Measurements from ENCODE around the gene PRKAG2.
A peak's percentile ranks its signal among the peaks of the same experiment; 100 is the strongest.
"Not testable (repeated sequence)": the region's sequence is repeated elsewhere in the genome, so short reads cannot be mapped to it uniquely, and the experiment has no call there.

Gene PRKAG2

DNA sequence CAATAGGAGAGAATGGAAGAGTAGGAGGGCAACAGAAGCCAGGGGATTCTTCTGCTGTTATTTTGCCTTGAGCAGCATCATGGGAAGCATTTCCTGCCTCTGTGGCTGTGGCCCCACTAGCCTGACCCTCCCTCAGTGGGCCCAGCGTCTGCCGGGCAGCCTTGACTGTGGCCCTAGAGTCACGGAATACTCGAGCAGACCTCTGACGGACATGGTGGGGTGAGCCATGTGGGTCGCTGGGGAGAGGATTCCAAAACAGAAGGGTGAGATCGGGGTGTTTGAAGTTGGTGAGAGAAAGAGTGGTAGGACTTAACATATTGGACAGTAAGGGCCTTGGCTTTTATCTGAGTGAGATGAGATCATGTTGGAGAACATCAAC, 8.3 kb upstream of the PRKAG2 start:
- no peak for DNase-seq (ENCODE audit: extremely low read depth in 1 of 2, low read depth in 1 of 2)

DNA sequence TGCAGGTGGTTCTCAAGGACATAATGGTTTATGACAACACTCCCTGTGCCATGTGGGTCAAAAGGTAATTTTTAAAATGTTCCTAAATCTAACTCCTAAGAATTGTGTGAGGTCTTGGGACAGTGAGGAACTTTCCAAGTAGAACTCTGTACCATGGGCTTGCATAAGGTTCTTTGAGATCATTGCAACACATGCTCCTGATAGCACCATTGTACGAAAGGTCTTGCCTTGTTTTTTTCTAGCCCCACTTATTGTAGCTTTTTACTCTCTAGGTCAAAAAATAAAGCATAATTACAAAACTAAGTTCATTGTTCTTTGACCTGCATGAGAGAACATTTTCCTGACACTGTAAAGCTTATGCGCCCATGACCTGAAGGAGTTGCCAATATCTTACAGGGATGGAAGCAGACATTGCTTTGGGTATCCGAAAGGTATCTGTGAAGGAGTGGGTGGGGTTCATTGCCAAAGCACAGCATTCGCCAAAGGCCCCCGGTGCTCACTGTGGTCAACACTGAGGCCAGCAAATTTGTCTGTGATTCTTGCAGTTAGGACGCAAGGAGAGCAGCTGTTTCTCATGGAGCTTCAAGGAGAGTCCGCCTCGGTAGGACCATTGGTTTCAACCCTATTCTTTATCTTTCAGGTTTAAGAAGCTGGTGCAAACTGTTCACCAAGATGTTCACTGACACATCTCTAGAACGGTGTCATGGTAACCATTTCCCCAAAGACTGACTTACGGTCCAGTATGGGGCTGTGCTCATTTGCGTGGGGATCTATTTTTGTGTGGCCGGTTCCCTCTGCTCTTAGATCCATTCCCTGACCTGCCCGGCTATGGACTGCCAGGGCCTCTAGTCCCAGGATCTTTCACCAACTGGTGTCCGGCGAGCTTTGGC, 7.6 kb upstream of the PRKAG2 start:
- no peak for DNase-seq (ENCODE audit: extremely low read depth in 1 of 2, low read depth in 1 of 2)

DNA sequence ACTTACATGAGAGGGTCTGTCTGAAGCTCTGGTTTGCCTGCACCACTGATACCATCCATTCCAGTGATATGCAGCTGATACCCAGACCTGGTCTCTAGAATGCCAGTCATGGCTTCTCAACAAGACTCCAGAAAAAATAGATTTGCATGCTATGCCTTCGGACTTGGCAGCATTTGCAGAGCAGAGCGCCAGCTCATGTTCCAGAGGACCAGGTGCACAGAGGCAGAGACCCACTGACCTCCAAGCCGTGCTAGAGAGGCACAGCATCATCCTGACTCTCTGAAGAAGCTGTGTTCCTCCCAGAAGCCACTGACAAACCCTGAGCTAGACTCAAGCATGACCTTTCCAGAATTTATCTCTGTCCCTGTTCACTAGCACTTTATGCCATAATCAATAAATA, 6.9 kb upstream of the PRKAG2 start:
- no peak for DNase-seq (ENCODE audit: extremely low read depth in 1 of 2, low read depth in 1 of 2)

DNA sequence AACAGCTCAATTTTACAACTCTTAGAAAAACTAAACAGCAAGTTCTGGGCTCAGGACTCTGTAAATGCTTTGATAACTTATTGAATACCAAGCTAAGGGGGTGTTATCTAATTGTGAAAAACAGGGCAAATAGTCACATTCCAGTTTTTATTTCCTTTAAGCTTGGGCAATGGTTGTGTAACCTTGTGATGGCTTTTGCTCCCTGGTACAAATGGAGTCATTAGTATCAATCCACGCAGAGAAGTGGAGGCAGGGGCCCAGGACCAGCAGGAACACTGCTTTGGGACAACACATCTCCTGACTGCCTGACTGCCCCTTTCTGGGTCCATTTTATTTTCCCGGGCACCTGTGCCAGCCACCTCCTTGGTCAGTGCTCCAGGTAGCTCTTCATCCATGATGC, 5.8 kb upstream of the PRKAG2 start:
- no peak for DNase-seq (ENCODE audit: extremely low read depth in 1 of 2, low read depth in 1 of 2)

DNA sequence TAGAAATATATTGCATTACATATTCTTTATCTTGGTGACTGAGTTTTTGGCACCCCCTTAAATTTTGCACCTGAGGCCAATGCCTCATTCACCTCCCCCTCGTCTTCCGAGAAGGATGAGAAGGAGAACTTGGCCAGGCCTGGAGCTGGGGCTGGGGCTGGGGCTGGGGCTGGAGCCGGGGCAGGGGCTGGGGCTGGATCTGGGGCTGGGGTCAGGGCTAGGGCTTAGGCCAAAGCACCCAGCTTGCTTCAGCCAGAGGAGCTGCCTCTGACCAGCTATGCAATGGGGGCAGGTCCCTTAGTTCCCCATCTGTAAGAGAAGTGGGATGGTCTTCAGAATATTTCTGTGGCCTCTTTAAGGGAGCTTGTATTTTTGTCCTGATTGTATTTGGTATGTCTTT, 3.8 kb upstream of the PRKAG2 start:
- no peak for DNase-seq (ENCODE audit: extremely low read depth in 1 of 2, low read depth in 1 of 2)

DNA sequence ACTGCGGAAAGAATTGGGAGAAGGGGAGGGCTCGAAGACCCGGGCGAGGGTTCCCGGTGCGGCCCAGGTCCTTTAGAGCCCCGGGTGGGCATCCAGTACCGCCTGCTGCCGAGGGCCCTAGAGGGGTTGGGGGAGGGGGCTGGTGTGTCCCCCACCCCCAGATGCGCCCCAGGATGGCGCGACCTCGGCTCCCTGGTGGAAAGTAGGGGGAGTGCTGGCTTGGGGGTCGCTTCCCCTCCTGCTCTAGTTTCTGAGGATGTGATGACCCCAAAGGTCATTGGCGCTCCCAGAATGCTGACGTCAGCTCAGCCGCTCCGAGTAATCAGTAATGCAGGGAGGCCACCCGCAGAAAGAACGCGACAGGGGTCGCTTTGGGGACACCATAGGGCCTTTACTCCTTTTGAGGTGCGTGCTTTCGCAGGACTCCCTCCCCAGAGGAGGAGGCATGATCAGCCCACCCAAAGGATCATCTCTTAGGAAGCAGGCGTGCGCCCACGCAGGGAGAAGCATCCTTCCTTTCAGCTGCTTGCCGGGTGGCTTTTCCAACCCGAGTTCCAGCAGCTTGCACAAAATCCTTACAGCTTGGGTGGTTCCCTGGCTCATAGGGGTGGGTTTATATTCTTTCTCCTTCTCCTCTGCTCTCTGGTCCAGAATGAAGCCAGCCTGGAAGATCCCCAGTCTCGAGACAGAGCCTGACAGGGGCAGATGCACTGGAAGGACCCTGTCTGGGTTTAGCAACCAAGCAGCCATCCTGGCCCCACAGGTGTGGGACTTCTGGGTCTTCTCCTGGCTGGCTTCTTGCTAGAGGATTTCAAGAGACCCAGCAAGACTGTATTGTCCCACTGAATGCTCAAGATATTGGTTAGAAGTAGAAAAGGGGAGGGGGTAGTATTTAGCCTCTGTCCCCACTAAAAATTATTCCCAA, 1.3 kb upstream of the PRKAG2 start:
- no peak for DNase-seq (ENCODE audit: extremely low read depth in 1 of 2, low read depth in 1 of 2)

DNA sequence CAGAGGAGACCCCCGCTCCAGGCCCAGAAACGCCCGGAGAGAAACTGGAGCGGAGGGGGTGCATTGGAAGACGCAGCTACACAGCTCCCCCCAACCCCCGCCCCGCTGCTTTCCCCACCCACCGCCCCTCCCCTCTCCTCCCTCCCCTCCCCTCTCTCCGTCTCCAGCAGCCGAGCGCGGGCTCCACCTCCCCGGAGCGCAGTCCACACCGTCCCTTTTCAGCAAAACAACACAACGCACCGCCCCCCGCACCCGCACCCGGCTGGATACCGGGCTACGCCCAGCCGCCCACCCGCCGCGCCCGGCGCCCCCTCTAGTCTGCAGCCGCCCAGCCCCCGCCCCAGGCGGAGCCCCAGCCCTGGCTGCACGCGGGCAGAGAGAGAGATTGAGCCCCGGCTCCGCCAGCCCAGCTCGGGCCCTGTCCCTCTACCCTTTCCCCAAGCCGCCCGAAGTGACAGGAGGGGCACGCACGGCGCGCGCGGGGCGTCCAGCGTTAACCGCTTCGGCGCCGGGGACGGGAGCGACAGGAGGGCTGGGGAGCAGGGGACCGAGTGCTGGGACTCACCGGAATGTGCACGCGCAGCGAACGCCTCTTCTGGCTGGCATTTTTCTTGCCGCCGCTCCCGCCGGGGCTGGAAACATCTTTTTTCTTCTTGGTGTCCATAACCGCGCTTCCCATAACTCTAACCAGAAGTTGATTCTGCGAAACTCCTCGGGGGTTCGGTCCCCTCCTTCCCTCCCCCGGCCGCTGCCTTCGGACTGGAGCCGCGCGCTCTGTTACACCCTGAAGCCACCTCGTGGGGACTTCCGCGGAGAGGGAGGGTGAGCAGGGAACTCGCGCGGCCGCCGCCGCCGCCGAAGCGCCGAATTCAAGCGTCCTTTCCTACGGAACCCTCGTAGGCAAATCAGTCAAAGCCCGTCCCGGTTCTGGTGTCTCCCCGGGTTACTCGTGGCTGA, 695 bp downstream of the PRKAG2 start:
- peak in 1 of 2 donors; percentile 29 for DNase-seq (ENCODE audit: extremely low read depth in 1 of 2, low read depth in 1 of 2)

DNA sequence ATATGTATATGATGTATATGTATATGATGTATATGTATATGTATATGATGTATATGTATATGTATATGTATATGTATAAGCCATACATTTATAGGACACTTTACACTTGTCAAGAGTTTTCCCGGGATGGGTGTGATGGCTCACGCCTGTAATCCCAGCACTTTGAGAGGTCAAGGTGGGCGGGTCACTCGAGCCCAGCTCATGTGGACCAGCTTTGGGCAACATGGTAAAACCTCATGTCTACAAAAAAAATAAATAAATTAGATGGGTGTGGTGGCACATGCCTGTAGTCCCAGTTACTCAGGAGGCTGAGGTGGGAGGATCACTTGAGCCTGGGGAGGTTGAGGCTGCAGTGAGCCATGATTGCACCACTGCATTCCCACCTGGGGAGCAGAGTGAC, 2.4 kb downstream of the PRKAG2 start:
- DNase-seq (ENCODE audit: extremely low read depth in 1 of 2, low read depth in 1 of 2), result not testable (repeated sequence)

DNA sequence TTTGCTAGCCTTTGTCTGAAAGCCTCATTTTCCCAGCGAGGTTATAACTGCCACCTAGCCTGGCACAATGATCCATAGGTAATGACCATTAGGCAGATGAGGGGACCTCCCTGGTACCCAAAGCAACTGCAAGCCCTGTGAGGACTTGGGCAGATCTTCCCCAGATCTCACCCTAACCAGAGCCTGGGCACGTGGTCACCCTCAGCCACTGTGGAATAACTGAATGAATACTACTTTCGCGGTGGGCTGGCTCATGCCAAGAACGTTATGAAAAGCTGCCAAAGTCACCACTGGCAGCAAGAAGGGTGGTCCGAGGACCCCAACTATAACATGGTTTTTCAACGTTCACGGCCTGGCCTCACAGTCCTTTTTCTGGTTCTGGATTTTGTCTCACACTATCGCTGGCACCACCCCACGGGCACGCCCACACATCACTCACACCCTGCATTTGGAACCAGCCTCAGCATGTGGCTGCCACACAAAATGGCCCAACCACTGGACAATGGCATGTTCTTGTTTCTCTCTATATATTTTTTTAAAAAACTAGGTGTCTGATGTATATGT, 3.4 kb downstream of the PRKAG2 start:
- no peak for DNase-seq (ENCODE audit: extremely low read depth in 1 of 2, low read depth in 1 of 2)

DNA sequence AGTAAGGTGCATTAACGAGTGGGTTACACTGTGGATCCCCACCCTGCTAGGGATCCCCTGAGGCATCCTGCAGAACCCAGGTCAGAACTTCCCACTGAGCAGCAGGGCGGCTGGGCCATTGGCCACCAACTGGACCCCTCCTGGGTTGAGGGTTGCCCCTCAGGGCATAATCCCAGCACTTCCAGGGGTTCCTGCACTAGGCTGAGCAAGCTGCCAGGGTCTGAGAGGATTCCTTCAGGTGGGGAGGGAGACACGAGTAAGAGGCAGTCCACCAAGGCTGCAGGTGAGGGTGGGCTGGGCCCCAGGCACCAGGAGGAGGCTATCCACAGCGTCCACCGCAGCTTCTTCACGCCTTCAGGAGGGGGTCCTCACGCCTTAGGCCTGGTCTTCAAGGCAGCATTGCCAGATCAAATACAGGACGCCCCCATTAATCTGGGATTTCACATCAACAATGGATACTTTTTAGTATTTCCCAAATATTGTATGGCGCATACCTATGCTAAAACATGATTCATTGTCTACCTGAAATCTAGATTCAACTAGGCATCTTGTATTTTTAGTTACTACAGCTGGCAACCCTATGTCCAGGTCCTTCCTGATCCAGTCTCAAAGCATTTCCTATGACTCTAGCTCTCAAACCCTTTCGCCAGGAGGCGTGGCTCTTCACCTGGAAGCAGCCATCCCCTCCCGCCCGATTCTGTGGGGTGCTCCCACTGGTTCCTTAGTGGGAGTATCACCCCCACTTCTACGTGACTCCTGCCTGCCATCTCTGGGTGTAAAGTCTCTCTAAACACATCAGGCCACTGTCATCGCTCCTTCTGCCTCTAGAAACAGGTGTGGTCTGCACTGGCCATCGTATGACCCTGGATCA, 4.1 kb downstream of the PRKAG2 start:
- DNase-seq (ENCODE audit: extremely low read depth in 1 of 2, low read depth in 1 of 2), result no peak

DNA sequence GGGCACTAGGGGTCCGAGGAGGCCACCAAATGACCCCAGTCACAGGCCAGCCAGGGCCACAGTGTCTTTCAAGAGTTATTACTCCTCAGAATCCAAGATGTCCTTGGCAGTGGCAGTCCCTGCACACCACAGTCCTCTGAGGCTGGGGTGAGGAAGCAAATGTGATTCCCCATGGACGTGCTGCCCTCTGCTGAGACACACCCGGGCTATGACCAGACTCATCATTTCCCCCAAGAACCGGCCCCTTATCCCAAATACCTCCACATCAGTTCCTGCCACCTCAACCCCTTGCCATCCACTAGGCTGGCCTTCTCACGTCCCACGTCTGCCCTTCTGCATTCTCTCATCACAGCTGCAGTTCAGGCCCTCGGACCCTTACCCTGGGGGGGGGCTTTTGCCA, 5.0 kb downstream of the PRKAG2 start:
- DNase-seq (ENCODE audit: extremely low read depth in 1 of 2, low read depth in 1 of 2), result no peak

DNA sequence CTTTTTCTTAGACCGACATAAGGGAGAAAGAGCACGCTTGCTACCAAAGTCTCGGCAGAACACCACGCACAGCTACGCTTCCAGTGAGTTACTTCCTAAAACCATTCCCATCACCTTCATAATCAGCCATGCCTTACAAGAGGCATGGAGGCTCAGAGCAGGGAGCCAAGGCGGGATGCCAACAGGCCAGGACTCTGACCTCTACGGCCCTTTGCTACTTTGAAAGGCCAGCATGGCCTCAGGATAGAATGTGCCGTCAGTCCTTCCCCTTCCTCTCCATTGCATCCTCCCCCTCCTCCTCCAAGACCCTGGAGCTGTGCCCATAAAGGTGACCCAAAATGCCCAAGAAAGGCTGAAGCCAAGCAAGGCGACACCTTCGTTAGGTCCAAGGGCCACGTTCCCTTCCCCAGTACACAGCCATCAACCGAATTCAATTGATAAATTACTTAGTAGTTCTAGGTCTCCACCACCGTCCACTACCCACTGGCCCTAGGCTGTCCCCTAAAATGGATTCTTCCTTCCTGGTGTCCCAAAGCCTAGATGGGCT, 5.7 kb downstream of the PRKAG2 start:
- no peak for DNase-seq (ENCODE audit: extremely low read depth in 1 of 2, low read depth in 1 of 2)

DNA sequence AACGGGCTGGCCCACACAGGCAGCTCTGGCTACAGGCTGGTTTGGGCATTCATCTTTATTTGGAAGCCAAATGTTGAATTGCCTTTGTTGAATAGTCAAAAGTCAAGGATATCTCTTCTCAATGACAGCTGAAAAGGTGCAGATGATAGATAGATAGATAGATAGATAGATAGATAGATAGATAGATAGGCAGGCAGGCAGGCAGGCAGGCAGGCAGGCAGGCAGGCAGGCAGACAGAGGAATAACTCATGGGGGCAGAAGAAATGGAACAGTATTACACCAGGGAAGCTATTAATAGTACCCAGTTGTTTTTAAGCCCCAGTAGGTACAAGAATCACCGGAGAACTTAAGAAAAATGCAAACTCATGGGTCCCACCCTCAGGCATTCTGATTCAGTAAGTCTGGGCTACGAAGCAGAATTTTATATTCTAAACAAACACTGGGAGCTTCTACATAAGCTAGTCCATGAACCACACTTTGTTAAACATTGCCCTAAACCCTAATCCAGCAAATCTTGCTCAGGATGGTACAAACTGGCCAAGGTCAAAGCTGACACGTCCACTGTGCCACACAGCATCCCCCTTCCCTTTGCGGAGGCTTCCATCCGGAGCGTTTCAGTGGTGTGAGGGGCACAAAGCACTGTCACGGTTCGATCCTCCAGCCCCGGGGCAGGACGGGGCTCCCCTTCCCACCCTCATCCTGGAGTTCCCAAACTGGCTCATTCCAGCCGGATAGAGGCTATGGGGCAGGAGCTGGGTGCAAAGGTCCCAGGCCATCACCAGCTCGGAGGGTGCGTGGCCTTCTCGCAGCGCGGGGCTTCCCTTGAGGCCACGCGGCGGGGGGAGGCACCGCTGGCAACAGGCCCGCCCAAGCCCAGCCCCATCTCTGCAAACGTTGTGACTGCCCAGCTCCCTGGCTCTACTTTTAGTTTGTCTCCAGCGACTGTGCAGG, 6.7 kb downstream of the PRKAG2 start:
- no peak for DNase-seq (ENCODE audit: extremely low read depth in 1 of 2, low read depth in 1 of 2)

DNA sequence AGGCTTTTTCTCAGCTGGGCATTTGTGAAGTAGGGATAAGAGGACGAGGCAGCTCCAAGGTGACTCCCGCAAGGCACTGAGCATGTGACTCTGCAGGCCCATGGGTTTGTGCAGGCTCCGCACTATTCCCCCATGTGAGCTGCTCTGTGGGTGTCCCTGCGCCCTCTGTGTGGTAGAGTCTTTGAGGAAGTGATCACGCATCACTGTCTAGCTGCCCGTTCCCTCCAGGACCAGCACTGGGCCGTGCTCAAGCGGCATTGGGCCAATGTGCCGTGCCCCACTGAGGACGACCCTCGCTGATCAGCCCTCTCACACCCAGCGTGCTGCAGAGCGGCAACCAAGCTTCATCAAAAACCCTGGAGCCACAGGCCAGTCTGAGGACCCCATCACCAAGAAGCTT, 7.5 kb downstream of the PRKAG2 start:
- DNase-seq (ENCODE audit: extremely low read depth in 1 of 2, low read depth in 1 of 2), result no peak

DNA sequence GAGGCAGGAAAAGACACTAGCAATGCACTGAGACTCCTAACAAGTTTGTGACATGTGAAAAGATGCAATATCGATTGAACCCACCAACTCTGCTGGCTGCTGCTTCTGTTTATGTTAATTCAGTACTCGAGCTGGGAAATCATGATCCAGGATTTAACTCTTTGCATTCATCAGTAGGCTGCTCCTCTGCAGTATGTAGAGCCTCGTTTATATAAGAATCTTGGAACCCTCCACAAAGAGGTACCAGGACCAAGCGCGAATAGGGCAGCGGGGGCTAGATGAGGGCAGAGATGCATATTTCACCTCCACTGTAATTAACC, 7.8 kb downstream of the PRKAG2 start:
- DNase-seq (ENCODE audit: extremely low read depth in 1 of 2, low read depth in 1 of 2), result no peak

DNA sequence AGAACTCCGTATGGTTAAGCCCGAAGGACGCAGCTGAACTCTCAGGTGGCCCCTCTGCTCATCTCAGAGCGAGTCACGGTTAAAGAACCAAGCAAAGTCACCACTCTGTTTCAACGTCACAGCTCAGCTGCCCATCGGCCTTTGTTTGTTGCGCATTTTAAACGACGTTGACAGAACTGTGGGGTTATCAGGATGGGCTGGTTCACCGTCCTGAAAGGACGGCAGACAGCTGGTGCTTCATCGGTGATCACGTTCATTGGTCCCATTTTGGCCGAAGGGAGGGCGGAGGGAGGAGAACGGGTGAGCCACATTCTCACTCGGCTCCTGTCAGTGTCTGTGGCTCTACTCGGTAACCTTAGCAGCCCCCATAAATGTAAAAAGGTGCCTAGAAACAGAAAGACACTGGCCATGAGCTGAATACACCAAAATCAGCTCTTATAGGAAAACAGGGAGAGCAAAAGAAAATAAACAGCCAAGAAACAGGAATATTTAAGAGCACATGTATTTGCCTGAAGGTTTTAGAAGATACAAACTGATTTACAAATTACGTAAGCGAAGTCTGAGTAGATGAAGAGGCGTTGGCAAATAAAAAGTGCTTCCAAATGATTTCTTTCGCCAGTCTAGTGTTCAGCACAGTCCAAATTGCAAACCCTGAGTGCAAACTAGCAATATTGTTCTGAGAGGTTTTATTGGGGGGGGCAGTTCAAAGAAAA, 8.4 kb downstream of the PRKAG2 start:
- DNase-seq (ENCODE audit: extremely low read depth in 1 of 2, low read depth in 1 of 2), result no peak

DNA sequence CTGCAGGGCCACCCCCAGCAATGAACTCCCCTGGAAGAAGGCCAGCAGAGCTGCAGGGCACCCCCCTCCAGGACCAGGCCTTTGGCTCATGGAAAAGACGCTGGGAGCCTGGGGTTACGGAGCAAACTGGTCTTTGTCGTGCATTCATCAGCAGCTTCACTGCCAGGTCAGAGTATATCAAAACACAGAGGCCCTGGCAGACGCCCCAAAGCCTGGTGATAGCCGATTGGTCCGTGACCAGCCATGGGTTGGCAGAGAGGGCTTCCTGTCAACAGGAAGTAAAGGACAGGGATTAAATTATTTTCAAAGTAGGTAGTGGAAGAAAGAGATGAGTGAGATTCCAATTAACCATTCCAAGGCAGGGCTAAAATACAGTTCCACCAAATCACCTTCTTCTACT, 9.0 kb downstream of the PRKAG2 start:
- DNase-seq (ENCODE audit: extremely low read depth in 1 of 2, low read depth in 1 of 2), result no peak
